ENCODE measurements around the gene IPO13.

GRCh38 chr1:44002606-44003157 is 55.9 kb downstream of the IPO13 start:
- TF ChIP-seq, protein P1, sequence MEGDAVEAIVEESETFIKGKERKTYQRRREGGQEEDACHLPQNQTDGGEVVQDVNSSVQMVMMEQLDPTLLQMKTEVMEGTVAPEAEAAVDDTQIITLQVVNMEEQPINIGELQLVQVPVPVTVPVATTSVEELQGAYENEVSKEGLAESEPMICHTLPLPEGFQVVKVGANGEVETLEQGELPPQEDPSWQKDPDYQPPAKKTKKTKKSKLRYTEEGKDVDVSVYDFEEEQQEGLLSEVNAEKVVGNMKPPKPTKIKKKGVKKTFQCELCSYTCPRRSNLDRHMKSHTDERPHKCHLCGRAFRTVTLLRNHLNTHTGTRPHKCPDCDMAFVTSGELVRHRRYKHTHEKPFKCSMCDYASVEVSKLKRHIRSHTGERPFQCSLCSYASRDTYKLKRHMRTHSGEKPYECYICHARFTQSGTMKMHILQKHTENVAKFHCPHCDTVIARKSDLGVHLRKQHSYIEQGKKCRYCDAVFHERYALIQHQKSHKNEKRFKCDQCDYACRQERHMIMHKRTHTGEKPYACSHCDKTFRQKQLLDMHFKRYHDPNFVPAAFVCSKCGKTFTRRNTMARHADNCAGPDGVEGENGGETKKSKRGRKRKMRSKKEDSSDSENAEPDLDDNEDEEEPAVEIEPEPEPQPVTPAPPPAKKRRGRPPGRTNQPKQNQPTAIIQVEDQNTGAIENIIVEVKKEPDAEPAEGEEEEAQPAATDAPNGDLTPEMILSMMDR (IDR thresholded peaks at IDR 0.05) = no peak
- no peak for TF ChIP-seq POLR2A (IDR thresholded peaks at IDR 0.05)
